PFSK-1 (cell line): Measurements from ENCODE around the gene RTP2.

Source experiments
- FOXP2 ChIP-seq: optimal IDR thresholded peaks from 2 replicates; pipeline ENCODE3; 2011; ENCODE audit warnings: borderline replicate concordance, control low read depth, inconsistent platforms; ENCODE audit not compliant: insufficient read depth; ENCODE audit errors: extremely low read length, extremely low read depth
- POLR2AphosphoS5 ChIP-seq: IDR thresholded peaks from 2 replicates; pipeline ENCODE4 v1.6.1; 2012; ENCODE audit warnings: low read depth, mild to moderate bottlenecking, control low read depth, low read length, moderate library complexity
- REST ChIP-seq, 2 experiments: IDR thresholded peaks; 2 replicates each; pipeline versions ENCODE4 v1.6.1 to v1.8.0; 2011 to 2012; ENCODE audit warnings: low read depth in 2 of 2, low read length in 2 of 2, control low read depth in 1 of 2, inconsistent platforms in 1 of 2, mild to moderate bottlenecking in 1 of 2, moderate library complexity in 1 of 2; ENCODE audit not compliant: insufficient read depth in 1 of 2
- SIN3A ChIP-seq: IDR thresholded peaks from 2 replicates; pipeline ENCODE4 v1.6.1; 2012; ENCODE audit warnings: mild to moderate bottlenecking, low read length, moderate library complexity, borderline replicate concordance; ENCODE audit not compliant: insufficient read depth
- TAF1 ChIP-seq: IDR thresholded peaks from 2 replicates; pipeline ENCODE4 v1.6.1; 2012; ENCODE audit warnings: low read length, control low read depth, borderline replicate concordance; ENCODE audit not compliant: insufficient read depth

DNA sequence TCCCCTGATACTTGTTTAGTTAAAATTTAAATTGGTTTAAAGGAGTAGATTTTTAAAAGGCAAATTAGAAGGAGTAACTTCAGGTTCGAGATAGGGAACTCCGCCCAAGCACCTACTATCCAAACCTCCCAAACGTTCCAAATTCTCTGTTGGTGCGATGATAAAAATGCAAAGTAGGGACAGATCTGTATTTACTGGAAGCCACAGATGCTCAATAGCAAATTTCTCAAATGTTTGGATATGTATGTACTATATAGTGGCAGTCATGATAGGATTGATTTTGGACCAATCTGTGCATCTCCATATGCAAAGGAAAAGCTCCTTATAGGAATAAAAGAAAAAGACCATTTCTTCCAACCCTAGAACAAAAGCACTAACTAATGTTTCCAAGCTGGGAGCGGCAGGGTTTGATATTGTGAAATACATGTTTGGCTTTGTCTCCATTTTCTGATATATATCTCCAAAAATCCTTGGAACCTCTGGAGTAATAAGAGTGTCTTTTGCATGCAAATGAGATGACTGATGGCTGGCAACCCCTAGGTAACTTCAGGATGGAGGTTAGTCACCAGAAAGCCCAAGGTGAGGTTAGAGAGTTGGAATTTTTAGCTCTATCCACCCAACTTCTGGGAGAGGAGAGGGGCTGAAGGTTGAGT is 15.6 kb downstream of the RTP2 start:
- no peak for TF ChIP-seq REST (IDR thresholded peaks at IDR 0.05; ENCODE audit: insufficient read depth in 1 of 2, low read depth in 2 of 2, low read length in 2 of 2)
- TF ChIP-seq TAF1, result no peak
- no peak for TF ChIP-seq POLR2AphosphoS5
- TF ChIP-seq SIN3A, result no peak
- no peak for TF ChIP-seq FOXP2
